NCI-H345 treated with DMSO at 0.1 percent for 48 hours (cell line): ENCODE results near the gene CDC16.
A peak's percentile ranks its signal among the peaks of the same experiment; 100 is the strongest.
"Not testable (repeated sequence)": the region's sequence is repeated elsewhere in the genome, so short reads cannot be mapped to it uniquely, and the experiment has no call there.

Experiments used
- DNase-seq: peaks from one replicate; lab custom pipeline; 2025; ENCODE audit not compliant: unreplicated experiment; lab: John Stamatoyannopoulos, UW

Gene CDC16

GRCh38 chr13:114261328-114261965 lies 26.8 kb downstream of the CDC16 start:
- DNase-seq, result no peak

DNA sequence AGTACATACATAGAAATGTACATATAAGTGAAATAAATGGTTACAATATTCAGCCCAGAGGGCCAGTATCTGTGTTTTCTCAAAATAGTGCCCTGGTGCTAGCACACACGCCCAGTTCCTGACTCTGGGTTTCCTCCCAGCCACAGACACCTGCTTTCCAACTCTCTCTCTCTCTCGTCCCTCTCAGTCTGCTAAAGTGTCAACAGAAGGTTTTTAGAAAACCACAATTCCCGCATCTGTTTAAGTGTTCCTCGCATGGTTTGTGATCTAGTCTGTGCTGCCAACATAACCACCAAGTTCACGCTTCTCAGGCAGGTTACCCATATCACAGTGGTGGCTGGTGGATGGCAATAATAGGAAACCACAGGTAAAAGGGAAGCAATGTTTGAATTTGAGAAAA lies 28.9 kb downstream of the CDC16 start:
- DNase-seq, result no peak

- not testable (repeated sequence) for DNase-seq
These were observed 29.6 kb downstream of the CDC16 start for GRCh38 chr13:114264313-114264712.

GRCh38 chr13:114264886-114265611 lies 30.4 kb downstream of the CDC16 start:
- no peak for DNase-seq

- DNase-seq, result no peak
These were observed 31.5 kb downstream of the CDC16 start for GRCh38 chr13:114266241-114266640.

DNA sequence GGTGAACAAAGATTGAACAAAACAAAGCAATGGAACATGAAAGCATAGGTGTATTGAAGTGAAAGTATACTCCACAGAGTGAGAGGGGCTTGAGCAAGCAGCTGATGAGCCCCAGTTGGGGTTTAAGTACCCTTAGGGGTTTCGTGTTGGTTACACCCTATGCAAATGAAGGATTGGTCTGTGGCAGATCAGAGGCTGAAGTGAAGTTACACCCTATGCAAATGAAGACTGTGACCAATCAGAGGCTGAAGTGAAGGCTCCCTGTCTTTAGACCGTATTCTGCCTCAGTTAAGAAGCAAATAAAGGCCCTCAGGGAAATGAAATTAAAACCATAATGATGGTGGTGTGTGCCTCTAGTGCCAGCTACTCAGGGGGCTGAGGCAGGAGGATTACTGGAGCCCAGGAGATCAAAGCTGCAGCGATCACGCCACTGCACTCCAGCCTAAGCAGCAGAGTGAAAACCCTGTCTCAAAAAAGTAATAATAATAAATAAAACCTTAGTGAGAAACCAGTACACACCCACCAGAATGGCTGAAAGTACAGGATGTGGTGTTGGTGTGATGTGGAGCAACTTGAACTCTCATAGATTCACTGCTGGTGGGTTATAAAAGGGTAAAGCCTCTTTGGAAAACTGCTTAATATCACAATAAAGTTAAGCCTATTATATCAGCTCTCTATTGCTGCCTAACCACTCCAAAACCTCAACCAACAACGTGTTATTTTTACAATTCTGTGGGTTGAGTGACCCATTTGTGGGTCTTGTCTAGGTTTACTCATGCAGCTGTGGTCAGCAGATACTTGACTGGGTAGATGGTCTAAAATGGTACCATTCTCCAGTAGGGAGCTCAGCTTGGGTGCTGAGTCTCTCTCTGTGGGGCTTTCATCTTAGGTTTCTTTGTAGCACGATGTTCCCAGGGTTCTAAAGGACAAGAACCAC lies 33.9 kb downstream of the CDC16 start:
- DNase-seq, result no peak

DNA sequence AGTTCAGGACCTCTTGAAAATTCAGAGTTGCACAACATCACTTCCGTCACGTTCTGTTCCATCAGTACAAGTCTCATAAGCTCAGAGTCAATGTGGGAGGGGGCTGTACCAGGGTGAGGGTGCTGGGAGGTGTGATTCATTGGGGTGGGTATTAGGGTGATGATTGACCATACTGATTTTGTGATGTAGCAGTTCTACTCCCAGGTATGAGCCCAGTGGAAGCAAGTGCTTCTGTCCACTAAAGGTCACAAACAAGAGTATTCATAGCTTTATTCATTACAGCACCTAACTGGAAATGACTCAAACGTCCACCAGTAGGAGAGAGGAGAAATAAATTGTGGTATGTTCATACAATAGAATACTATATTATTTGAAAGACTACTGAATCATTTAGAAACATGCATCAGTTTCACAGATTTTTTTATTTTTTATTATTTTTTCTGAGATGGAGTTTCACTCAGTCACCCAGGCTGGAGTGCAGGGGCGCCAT lies 34.6 kb downstream of the CDC16 start:
- no peak for DNase-seq

DNA sequence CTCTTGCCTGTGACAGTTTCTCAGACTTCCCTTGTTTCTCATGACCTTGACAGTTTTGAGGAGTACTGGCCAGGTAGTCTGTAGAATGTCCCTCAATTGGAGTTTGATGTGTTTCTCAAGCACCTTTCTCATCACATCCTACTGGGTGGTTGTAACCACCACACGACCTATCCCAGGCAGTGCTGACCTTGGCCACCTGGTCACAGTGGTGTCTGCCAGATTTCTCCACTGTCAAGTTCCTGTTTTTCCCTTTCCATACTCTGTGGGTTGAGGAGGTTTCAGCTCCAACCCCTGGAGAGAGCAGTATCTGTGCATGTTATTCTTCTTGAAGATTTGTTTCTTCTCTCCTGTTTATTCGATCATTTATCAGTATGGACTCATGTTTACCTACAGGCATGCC lies 38.3 kb downstream of the CDC16 start:
- DNase-seq, result no peak

GRCh38 chr13:114275304-114275703 lies 40.6 kb downstream of the CDC16 start:
- DNase-seq, result no peak

DNA sequence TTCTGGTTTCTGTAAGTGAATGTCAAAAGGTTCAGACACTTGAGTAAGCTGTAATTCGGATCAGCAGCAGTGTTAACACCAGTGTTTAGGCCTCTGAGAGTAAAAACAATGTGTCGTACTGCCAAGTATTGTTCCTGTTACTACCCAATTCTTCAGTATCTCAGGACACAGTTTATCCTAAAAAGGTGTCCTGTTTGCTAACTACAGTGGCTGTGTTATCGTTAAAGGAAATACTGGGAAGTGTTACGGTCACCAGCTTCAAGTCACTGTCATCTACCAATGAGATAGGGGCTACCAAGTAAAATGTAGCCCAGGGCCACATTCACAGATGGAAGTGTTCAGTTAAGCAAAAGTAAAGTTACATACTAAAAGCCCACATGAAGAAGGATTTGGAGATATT lies 44.4 kb downstream of the CDC16 start:
- no peak for DNase-seq

GRCh38 chr13:114279758-114280355 lies 45.2 kb downstream of the CDC16 start:
- no peak for DNase-seq

- DNase-seq, result peak; percentile 58
These were observed 46.8 kb downstream of the CDC16 start, which contains the start of gene UPF3A for GRCh38 chr13:114281351-114282040. UPF3A (plus strand) TSS chr13:114281601; CDS start chr13:114281640, 39 bp downstream.

DNA sequence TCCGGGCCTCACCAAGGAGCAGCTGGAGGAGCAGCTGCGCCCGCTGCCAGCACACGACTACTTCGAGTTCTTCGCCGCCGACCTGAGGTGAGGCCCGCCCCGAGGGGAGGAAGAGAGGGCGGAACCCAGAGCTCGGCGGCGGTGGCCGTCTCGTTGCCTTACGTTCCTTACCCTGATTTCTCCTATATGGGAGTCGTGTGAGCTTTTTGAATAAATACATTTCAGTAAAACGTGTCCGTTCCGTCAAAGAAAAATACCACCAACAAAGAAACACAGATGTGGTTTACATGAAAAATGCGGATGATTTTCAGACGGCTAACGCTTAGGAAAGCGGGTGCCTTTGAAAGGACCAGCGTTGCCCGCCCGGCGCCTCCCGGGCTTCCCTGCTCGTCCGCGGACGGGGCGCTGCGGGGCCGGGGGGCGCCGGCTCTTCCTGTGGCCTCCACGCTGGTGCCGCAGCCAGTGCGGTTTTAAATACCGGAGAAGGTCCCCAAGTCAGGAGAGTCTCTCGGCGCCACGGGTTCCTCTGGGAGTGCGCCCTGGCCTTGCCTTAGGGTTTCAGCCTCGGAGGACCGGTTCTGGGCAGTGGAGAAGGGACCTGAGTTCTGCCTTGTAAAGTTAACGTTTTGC lies 47.5 kb downstream of the CDC16 start:
- peak; percentile 56 for DNase-seq

DNA sequence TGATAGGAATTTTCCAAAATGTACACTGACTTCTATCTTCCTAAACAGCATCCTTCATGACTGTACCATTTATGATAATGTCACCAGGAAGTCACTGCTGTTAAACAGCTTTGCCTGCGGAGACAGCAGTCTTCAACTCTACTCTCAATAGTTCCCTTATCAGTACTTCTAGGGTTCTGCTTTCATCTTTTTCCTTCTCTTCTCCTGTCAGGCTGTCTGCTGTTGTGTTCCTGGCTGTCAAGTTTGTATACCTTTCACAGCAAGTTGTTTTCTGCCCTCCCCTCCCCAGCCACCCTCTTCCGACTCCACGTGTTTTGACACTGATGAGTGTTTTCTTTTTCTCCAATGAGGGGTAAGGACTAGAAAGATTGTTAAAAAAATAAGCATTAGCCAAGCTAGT lies 48.9 kb downstream of the CDC16 start:
- no peak for DNase-seq

DNA sequence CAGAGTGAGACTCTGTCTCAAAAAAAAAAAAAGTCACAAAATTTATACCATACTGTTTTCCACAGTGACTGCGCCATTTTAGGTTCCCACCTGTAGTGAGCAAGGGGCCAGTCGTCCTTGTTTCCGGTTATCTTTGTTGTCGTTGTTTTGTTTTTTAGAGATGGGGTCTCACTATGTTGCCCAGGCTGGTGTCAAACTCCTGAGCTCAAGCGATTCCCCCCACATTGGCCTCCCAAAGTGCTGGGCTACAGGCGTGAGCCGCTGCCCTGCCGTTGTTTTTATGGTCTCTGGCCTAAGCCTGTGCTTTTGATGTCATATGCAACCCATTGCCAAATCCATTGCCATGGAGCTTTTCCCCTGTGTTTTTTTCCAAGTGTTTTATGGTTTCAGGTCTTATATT lies 50.0 kb downstream of the CDC16 start:
- DNase-seq, result no peak

GRCh38 chr13:114285166-114285808 lies 50.6 kb downstream of the CDC16 start:
- no peak for DNase-seq

DNA sequence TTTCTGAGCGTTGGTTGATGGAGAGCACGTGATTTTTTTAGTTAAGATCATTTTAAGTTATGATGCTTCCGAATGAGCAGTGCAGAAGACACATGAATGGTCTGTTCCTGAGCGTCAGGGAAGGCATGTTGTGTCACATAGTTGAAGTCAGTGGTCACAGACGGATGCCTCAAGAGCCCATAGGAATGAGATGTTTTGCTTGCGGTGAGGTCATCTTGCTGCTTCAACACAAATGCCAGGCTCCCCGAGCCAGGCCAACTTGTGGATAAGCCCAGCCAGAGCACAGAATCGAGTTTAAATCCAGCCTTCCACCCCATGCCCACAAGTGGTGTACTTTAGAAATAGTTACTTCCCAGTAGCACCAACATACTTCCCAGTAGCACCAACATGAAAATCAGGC lies 52.1 kb downstream of the CDC16 start:
- DNase-seq, result no peak

- DNase-seq, result no peak
These were observed 53.5 kb downstream of the CDC16 start for GRCh38 chr13:114288157-114288591.

DNA sequence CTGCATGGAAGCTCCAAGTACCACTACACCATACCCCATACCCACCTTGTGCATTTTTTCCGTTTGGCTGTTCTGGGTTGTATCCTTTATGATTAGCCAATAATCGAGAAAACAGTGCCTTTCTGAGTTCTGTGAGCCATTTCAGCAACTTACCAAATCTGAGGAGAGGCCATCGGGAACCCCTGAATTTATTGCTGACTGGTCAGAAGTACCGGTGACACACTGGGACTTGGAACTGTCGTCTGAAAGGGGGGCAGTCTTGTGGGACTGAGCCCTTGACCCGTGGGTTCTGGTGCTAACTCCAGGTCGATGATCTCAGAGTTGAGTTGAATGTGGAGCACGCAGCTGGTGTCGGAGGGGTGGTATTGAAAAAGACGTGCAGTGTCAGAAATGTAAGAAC lies 61.8 kb downstream of the CDC16 start:
- DNase-seq, result no peak
